ENCODE measurements around the gene GABRB3.

Gene GABRB3

DNA sequence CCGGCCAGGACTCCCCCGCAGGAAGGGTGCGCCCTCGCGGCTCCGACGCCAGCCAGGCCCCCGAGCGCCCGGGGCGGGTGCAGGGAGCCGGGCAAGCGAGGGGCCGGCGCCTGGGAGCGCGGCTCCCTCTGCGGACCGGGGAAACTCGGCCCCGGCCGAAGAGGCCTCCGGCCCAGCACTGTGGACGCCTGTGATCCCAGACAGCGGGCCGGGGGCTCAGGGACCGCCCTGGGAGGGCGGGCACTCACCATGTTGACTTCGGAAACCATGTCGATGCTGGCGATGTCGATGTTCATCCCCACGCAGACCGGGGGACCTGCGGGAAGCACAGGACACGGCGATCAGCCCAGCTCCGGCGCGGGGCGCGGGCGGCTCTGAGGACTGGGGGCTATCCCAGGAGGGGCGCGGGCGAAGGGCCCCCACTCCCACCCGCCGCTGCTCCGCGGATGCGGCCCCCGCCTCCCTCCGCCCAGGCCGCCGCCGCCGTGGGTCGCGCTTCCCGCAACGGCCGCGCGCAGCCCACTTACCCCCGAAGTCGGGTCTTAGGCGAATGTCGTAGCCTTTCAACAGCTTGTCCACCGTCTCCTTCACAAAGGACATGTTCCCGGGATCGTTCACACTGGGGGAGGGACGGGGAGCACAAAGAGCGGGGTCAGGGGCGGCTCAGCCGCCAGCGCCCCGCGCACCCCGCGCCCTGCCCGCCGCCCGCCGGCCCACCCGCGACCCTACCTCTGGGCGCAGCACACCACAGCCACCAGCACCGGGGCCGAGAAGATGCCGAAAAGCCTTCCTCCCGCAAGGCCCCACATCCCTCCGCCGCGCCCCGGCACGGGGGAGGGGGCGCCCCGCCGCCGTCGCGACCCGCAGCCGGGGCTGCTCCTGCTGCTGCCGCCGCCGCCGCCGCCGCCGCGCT lies at the start of gene GABRB3:
Gene GABRB3, minus strand, starts transcription at position 913 of the 913 bp plus-strand sequence.
- DNase-seq (ENCODE audit: low read depth in 2 of 2), result no peak

DNA sequence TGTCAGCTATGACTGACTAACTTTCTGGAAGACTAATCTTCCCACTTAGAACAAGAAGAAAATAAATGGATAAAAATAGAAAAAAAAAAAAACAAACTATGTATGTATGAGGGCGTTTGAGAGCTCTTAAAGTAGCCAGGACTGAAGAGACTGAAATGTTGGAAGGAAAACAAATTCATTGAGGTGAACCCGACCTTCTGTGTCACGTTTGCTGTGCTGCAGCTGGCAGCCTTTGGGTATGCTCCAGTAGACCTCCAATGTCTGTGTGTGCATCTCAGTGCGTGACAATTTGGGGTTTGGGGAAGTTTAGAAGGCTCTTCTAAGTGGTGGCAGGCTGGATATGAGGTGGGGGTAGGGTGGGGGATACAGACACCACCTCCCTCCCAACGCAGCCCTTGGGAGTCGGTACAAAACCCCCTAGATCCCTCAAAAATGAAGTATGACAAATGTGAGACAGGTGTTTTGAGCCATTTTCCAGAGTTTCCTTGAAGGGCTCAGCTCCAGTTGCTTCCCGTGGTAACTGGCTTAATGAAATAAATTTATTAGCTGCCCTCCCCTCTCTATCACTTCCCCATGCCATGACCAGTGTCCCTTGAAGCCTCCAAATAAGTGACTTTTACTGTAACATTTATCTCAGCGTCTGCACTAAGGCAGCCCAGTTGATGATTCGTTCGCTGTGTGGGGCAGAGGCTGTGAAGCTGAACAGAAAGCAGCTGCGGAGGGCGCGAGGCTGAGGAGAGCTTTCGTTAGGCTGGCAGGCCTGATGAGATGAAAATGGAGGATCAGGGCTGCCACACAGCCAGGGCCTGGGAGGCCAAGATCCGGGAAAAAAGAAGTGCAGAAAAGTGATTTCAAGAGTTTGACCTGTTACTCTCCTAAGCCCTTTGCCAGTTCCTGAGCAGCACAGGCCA lies 34.9 kb upstream of the GABRB3 start:
- DNase-seq (ENCODE audit: low read depth in 2 of 2), result no peak

DNA sequence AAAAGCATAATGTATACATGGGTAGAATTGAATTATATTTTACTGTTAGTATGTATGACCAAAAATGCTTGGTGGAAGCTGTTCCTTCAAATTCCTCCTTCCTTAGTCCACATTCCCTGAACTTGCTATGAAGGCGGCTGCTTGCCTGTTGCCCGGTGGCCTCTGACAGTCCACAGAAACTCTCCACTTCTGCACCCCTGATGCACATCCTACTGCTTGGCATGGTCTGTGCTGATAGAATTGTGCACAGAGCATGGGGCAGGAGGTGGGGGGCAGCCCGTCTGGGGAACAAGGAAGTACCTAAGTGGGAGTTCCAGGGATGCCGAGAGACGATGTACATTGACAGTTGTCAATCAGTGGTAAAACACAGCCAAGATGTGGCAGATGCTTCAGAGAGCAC lies 33.7 kb upstream of the GABRB3 start:
- DNase-seq (ENCODE audit: low read depth in 2 of 2), result no peak

DNA sequence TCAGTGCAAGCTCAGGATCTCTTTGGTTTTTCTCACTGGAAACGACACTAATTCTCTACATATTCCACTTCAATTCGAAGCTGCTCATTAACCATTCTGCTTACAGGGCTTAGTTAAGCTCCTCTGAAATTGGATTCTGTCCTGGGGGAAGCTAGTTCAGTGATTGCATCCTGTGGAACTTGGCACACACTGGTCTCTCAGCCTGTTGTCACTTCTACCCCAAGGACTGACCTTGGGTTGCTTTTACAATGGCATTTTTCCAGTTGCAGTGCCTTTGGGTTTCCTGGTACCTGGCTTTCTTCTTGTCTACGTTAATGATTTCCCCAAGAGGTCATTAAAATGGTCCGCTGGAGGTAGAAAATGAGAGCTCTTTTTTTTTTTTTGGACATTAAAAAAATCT lies 33.3 kb upstream of the GABRB3 start:
- no peak for DNase-seq (ENCODE audit: low read depth in 2 of 2)

DNA sequence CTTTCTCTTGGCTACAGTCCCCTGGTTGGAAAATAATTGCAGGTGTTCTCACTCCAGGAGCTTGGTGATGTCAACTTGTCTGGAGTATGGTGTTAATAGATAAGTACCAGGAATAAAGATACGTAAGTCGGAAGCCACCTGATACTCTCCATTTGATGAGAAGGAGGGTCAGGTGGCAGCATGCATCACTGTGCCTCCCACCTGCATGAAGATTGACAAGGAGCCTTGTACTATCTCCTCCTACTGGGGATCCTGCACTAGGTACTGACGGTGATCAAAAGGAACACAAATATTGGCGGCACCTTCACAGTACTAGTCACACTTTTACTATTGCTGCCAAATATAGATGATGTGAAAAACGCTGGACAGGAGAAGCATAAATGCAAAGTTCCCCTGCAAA lies 32.6 kb upstream of the GABRB3 start:
- DNase-seq (ENCODE audit: low read depth in 2 of 2), result no peak

DNA sequence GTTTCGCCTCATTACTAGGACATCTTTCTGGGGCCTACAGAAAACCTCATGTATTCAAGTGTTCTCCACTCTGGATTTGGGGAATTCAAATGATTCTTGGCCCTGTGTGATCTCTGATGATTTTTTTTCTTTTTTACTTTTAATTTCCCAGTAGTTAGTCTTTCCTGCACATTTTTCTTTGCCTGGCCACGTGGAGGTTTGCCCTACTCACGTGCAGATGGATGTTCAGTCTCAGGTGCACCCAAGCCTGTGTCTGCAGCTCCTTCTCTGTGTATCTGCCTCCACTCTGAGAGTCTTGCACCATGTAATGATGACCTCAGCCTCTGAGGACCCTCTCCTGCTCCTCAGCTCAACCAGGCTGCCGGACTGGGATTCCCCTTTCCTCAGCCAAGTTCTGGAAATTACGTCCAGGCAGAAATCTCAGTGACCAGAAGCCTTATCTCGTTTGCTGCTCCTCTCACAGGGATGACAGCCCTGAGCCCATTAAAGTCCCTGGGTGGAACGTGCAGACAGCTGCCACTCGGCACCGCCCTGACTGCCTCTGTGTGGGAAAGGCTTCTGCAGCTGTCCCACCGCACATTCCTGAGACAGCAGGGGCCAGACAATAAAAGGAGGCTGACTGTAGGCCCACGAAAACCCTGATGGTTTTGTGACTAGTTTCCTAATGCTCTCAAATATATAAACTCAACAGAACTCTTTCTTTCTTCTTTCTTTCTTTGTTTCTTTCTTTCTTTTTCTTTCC lies 31.4 kb upstream of the GABRB3 start:
- no peak for DNase-seq (ENCODE audit: low read depth in 2 of 2)

DNA sequence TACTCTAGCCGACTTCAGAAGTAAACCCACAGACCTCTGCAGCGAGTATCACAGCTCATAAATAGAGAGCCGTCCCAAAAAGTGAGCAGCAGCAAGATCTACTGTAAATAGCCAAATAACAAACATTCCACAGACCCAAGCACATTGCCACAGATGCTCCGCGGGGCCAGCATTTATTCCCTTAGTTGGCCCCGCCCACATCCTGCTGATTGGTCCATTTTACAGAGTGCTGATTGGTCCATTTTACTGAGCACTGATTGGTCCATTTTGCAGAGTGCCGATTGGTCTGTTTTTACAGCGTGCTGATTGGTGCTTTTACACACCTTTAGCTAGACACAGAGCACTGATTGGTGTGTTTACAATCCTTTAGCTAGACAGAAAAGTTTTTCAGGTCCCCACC lies 17.3 kb upstream of the GABRB3 start:
- no peak for DNase-seq (ENCODE audit: low read depth in 2 of 2)

DNA sequence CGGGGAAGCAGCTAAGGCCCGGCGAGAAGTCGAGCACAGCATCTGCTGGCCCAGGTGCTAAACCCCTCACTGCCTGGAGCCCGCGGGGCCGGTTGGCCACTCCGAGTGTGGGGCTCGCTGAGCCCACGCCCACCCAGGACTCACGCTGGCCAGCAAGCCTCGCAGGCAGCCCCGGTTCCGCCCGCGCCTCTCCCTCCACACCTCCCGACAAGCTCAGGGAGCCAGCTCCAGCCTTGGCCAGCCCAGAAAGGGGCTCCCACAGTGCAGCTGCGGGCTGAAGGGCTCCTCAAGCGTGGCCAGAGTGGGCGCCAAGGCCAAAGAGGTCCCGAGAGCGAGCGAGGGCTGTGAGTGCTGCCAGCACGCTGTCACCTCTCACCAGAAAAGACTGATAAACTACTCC lies 8.9 kb upstream of the GABRB3 start:
- DNase-seq (ENCODE audit: low read depth in 2 of 2), result no peak

DNA sequence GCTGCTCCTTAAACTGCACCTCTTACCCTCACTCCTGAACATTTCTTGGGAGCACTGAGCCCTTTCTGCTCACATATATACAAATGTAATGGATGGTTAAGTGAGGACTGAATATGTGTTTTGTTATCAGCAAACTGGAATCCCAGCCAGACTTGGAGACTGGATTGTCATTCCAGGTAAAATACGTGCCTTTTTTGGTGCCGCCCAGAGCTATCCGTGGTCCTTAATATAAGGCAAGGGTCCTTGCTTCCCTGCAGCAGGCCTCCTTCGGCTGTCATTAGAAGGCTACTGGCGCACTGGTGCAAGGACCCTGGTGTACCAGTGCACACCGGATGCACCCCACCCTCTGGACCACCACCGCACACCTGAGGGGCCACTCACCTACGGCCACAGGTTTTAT lies 1.1 kb upstream of the GABRB3 start:
- no peak for DNase-seq (ENCODE audit: low read depth in 2 of 2)

DNA sequence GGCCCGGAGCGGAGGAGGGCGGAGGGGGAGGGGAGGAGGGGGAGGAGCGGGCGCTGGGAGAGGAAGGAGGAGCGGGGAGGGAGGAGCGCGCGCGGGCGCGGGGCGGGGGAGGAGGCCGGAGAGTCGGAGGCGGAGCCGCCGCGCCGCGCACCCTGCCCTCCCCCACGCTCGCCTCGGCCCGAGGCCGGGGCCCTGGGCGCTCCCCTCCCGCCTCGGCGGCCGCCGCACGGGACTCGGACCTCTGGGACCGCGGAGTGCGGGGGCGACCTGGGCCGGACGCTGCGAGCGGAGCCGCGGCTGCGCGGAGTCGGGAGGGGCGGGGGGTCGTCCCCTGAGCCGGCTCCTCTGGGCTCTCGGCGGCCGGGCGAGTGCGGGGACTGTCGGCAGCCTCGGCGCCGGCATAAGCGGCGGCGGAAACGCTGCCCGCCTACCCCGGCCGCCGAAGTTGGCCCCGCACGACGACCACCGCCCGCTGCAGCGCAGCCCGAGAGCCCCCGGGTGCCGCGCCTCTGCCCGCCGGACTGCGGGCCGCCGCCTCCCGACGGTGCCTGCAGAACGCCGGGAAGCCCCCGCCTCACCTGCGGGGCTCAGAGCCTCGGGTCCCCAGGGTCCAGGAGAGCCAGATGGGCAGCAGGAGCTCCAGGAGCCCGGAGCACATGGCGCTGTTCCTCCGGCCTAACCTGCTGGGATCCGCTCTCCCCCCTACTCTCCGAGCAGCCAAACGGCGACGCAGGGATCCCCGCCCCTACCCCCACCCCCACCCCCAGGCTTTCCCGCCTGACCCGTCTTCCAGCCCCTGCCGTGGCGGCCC lies 406 bp upstream of the GABRB3 start:
- DNase-seq (ENCODE audit: low read depth in 2 of 2), result no peak

DNA sequence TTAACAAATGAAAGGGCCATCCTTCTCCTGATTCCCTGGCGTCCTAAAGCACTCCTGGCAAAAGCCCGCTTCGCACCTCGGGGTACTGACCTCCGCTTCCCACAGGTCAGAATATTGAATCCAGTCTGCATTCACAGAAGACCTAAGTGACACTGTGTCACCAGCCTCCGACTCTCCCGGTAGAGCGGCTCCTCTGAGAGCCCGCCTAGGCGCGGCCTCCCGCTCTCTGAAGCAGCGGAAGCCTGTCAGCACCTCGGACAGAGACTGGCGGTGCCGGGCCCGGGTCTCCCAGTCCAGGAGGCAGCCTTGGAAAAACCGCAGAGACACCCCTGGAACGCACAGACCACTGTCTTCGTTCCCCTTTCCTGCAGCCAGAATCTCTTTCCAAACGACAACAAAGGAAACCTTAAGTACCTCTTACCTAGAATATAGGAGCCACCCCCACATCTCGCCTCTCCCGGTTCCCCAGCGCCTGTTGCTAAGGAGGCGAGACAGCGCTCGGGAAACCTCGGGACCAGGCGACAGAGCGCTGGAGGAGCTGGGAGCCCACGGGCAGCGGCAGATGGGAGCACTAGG lies 1.2 kb downstream of the GABRB3 start:
- no peak for DNase-seq (ENCODE audit: low read depth in 2 of 2)

DNA sequence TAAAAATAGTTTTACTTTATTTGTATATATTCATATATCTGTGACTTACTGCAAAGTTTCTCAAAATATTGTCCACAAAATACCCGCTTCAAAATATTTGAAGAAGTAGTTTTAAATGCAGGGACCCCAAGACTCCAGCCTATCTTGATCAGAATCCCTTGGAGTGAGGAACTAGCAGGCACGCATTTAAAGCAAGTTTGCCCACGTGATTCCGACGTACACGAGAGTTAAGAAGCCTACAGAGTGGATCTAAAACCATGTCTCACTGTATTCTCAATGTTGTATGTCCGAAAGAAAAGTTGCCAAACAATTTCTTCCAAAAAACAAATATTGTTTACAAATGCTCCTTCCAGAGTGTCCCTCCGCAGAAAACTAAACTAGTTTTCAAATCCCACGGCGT lies 1.7 kb downstream of the GABRB3 start:
- DNase-seq (ENCODE audit: low read depth in 2 of 2), result no peak

DNA sequence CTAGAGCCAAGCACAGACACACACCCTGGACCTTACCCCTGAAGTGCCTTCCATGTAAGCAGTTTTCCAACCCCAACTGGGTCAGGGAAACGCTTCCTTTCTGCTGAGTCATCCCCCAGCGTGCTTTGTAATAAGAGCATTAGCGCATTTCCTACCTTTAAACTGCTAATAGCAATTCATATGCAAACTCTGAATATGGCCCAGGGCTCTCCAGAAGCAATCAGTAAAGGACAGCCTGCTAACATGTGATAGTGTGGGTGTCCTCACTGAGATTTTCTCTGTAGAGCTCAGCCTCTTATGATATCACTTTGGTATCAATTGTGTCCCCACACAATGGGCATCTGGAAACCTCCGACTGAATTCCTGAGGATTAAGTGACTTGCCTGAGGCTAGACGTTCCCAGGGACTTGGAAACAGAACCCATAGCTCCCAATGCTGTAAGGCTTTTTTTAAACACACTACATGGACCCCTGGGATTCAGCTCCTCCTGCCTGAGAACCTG lies 5.6 kb downstream of the GABRB3 start:
- no peak for DNase-seq (ENCODE audit: low read depth in 2 of 2)

DNA sequence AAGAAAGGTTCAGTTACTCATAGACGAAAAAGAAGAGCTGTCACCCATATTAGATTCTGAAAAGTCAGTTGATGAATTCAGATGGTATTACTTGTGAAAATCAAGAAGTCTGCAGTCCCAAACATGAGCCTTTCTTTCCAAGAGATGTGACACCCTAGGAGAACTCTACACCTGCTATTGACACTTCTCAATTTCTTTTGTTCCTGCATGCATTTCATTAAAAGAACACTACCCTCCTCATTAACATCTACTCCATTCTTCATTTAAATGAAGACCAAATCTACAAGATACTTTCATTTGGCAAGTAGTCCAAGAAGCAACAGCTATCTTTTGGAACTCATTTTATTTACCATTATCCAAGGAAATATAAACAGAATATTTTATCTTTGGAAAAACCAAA lies 6.6 kb downstream of the GABRB3 start:
- DNase-seq (ENCODE audit: low read depth in 2 of 2), result no peak

DNA sequence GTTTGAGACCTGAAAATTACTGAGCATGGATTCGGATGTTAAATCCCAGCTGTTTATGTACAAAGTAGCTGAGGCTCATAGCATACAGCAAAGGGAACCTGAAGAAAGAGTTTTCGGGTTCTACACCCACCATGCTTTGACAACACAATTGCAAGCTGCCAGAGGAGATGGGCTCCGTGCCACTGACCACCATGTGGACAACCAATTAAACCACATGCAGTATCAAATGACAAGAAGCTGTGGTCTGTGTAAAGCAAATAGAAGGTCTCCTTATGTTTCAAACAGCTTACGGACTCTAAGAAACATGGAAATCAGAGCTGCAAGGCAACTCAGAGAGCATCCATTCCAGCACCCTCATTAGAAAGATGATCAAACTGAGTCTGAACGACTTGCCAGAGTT lies 12.9 kb downstream of the GABRB3 start:
- no peak for DNase-seq (ENCODE audit: low read depth in 2 of 2)

DNA sequence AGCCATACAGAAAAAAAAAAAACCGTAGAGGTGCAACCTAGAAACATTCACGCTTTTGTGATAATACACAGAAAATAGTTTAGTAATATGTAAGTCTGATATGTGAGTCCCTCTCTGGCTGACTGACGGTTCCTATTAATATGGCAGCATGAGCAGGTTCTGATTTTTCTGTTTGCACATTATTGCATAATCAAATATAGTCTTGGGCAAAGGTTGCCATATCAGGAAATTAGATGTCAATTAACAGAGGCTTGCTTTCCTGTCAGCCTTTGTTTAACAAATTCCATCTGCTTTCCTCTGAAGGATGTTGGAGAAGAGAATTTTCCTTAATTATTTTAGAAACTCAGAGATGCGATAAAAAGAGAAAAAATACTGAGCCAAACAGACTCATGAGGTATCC lies 14.8 kb downstream of the GABRB3 start:
- no peak for DNase-seq (ENCODE audit: low read depth in 2 of 2)

DNA sequence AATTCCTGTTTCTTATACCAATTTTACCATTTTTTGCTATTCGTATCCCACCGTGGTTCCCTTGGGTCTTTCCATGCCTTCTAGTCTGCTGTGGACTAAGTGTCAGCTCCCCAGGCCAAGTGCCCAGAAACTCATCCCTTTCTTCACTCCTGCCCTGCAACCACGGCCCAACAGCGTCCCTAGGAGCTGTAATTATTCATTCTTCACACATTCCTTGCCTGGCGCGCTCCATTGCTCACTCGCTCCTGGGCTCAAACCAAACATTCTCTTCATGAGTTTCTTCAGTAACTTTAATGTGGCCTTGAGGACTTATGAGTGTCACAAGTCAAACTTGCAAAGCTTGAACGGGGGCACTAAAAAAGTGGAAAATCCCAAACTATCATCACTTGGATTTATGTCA lies 15.7 kb downstream of the GABRB3 start:
- no peak for DNase-seq (ENCODE audit: low read depth in 2 of 2)

DNA sequence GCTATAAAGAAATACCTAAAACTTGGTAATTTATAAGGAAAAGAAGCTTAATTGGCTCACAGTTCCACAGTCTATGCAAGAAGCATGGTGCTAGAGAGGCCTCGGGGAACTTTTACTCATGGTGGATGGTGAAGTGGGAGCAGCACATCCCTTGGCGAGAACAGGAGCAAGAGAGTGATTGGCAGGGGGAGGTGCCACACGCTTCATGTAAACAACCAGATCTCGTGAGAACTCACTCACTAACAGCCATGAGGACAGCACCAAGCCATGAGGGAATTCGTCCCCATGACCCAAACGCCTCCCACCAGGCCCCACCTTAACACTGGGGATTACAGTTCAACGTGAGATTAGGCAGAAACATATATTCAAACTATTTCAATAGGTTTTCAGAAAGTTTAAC lies 28.0 kb downstream of the GABRB3 start:
- DNase-seq (ENCODE audit: low read depth in 2 of 2), result no peak

DNA sequence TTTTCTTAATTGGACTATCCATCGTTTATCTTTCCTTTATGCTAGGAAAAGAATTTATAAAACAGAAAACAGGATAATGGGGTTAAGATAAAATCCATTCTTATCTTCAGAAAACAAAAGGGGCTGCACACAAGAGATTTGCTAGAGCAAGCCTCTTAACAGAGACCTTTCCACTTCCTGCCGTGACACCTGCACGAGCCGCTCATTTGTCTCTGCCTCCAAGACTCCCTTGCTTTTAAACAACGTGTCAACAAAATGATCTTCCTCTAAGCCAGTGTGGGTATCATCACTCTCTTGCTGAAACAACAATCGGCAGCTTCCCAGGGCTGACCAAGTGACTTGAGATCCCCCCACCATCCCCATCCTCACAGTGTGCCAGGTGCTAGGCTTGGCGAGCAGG lies 33.1 kb downstream of the GABRB3 start:
- DNase-seq (ENCODE audit: low read depth in 2 of 2), result no peak

DNA sequence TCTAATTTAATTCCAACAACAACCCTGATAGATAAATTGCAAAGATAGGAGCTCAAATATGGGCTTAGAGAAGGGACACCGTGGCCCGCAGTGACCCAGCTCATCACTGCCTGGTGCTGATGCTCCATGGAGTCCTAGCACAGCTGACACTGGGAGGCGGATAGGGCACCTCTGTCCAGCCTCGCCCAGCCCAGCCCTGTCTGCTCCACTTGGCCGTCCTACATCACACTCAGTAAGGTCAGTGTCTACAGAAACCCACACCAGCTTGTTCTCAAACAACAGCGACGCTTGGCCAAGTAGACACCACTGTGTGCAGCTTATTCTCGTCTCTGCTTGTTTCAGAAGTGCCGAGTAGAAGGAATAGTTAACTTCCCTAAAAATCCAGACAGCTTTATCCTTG lies 33.9 kb downstream of the GABRB3 start:
- no peak for DNase-seq (ENCODE audit: low read depth in 2 of 2)

All from stimulated activated CD8-positive, alpha-beta memory T cell treated with anti-CD3 and anti-CD28 coated beads, Interleukin-7, amount 100 ng/mL, for 4 hours (primary cell).